Neural cell (in vitro differentiated cells): ENCODE measurements around the gene WDR7. TPM values are rescaled to one million over a fixed set of nuclear protein-coding genes. Genes with fewer than 3 reads are reported as not detected.

Experiments
- H2AFZ ChIP-seq: fragments of 200-600, 300-800 bp; sonication (generic), shearing (Covaris generic); 2 replicates; pipeline ENCODE4 v1.6.0; 2014; ENCODE audit warnings: low read depth, mild to moderate bottlenecking, antibody characterized with exemption, low read length, moderate library complexity
- H3F3A ChIP-seq: fragments of 200-600 bp; shearing (Covaris generic); 2 replicates; pipeline ENCODE4 v1.6.1; 2016; ENCODE audit warnings: mild to moderate bottlenecking, moderate library complexity, mixed read lengths, antibody characterized with exemption, low read length; ENCODE audit not compliant: insufficient read depth, poor library complexity, severe bottlenecking
- H3K27ac ChIP-seq: fragments of 200-600, 300-800 bp; sonication (generic), shearing (Covaris generic); 2 replicates; pipeline ENCODE4 v1.5.1; 2014; ENCODE audit warnings: mild to moderate bottlenecking, low read length, moderate library complexity
- H3K27me3 ChIP-seq: fragments of 300-800, 200-600 bp; sonication (generic), shearing (Covaris generic); 2 replicates; pipeline ENCODE4 v1.6.0; 2014; ENCODE audit warnings: mild to moderate bottlenecking, low read depth, low read length, moderate library complexity; ENCODE audit not compliant: insufficient read depth
- H3K36me3 ChIP-seq: fragments of 300-800, 200-600 bp; sonication (generic), shearing (Covaris generic); 2 replicates; pipeline ENCODE4 v1.5.1; 2014; ENCODE audit warnings: mild to moderate bottlenecking, antibody characterized with exemption, low read length, moderate library complexity; ENCODE audit not compliant: insufficient read depth
- H3K4me2 ChIP-seq: fragments of 300-800, 200-600 bp; sonication (generic), shearing (Covaris generic); 2 replicates; pipeline ENCODE4 v1.6.0; 2014; ENCODE audit warnings: mild to moderate bottlenecking, low read length
- H3K4me3 ChIP-seq: fragments of 300-800, 200-600 bp; sonication (generic), shearing (Covaris generic); 2 replicates; pipeline ENCODE4 v1.5.1; 2014; ENCODE audit warnings: mild to moderate bottlenecking, low read length, moderate library complexity
- H3K79me2 ChIP-seq: fragments of 200-600 bp; shearing (Covaris generic); replicated peaks from 2 replicates; pipeline ENCODE4 v1.6.0; 2014; ENCODE audit warnings: mild to moderate bottlenecking, low read length, moderate library complexity; ENCODE audit not compliant: insufficient read depth
- H3K9ac ChIP-seq: fragments of 300-800, 200-600 bp; sonication (generic), shearing (Covaris generic); 2 replicates; pipeline ENCODE4 v1.6.1; 2016; ENCODE audit warnings: mild to moderate bottlenecking, low read length, mixed read lengths
- H3K9me2 ChIP-seq: fragments of 200-600 bp; shearing (Covaris generic); 2 replicates; pipeline ENCODE4 v1.6.1; 2016; ENCODE audit warnings: mild to moderate bottlenecking, low read length, mixed read lengths; ENCODE audit not compliant: insufficient read depth
- H3K9me3 ChIP-seq: fragments of 200-600, 300-800 bp; sonication (generic), shearing (Covaris generic); 2 replicates; pipeline ENCODE4 v1.6.1; 2016; ENCODE audit warnings: mild to moderate bottlenecking, mixed run types, low read length, moderate library complexity, mixed read lengths
- H4K20me1 ChIP-seq: fragments of 200-600 bp; shearing (Covaris generic); 2 replicates; pipeline ENCODE4 v1.6.1; 2016; ENCODE audit warnings: mild to moderate bottlenecking, mixed run types; ENCODE audit not compliant: insufficient read depth
- CTCF ChIP-seq: fragments of 450-650 bp; IDR thresholded peaks from 2 replicates; pipeline ENCODE4 v1.5.1; 2014; ENCODE audit warnings: antibody characterized with exemption, mild to moderate bottlenecking, moderate library complexity; ENCODE audit not compliant: poor library complexity, severe bottlenecking
- EP300 ChIP-seq: fragments of 450-650 bp; conservative IDR thresholded peaks from 2 replicates; pipeline ENCODE4 v1.6.1; 2014; ENCODE audit warnings: antibody characterized with exemption, mild to moderate bottlenecking, moderate library complexity; ENCODE audit not compliant: poor library complexity, severe bottlenecking
- EZH2 ChIP-seq: fragments of 200-600, 300-800 bp; shearing (Covaris generic), sonication (generic); IDR thresholded peaks from 2 replicates; pipeline ENCODE4 v1.6.1; 2014; ENCODE audit warnings: antibody characterized with exemption, low read length, borderline replicate concordance, mild to moderate bottlenecking; ENCODE audit not compliant: insufficient read depth, poor library complexity, severe bottlenecking
- MXI1 ChIP-seq: fragments of 450-650 bp; conservative IDR thresholded peaks from 2 replicates; pipeline ENCODE4 v1.6.1; 2014; ENCODE audit warnings: antibody characterized with exemption, mild to moderate bottlenecking; ENCODE audit not compliant: poor library complexity, severe bottlenecking
- POLR2AphosphoS5 ChIP-seq: IDR thresholded peaks from 2 replicates; pipeline ENCODE4 v1.6.1; 2012
- RAD21 ChIP-seq: fragments of 450-650 bp; conservative IDR thresholded peaks from 2 replicates; pipeline ENCODE4 v1.6.1; 2014; ENCODE audit warnings: antibody characterized with exemption, mild to moderate bottlenecking, moderate library complexity
- REST ChIP-seq: IDR thresholded peaks from 2 replicates; pipeline ENCODE4 v1.6.1; 2012; ENCODE audit warnings: borderline replicate concordance
- SMC3 ChIP-seq: fragments of 450-650 bp; conservative IDR thresholded peaks from 2 replicates; pipeline ENCODE4 v1.6.1; 2014; ENCODE audit warnings: antibody characterized with exemption, mild to moderate bottlenecking, moderate library complexity; ENCODE audit not compliant: poor library complexity
- TAF1 ChIP-seq: IDR thresholded peaks from 2 replicates; pipeline ENCODE4 v1.6.1; 2012; ENCODE audit warnings: low read depth
- polyA plus RNA-seq: library from polyadenylated mRNA; depleted of rRNA; stranded (reverse); fragments of >200 nt; gene quantifications from 2 replicates; pipeline ENCODE4 v1.2.3, GENCODE V29; 2014

Gene WDR7
- polyA plus RNA-seq, 1 donor from 2014 or later: 15.1 TPM

GRCh38 chr18:56660655-56661054, 9.5 kb downstream of the WDR7 start:
- no peak overlapping the region for H3K9ac ChIP-seq
- TF ChIP-seq POLR2AphosphoS5 (no peak), RAD21 (no peak), TAF1 (no peak), REST (no peak), MXI1 (no peak), EP300 (no peak), SMC3 (no peak), EZH2 (no peak), CTCF (no peak)
- no peak overlapping the region for H3K4me3 ChIP-seq
- H3F3A ChIP-seq: no peaks in the 10 kb centered on the region
- H3K36me3 ChIP-seq: no peaks in the 10 kb centered on the region
- no peaks in the 10 kb centered on the region for H3K9me3 ChIP-seq
- no peak overlapping the region for H3K27ac ChIP-seq
- peaks cover 16% of the 10 kb centered on the region for H3K79me2 ChIP-seq
- H2AFZ ChIP-seq: no peak overlapping the region
- no peaks in the 10 kb centered on the region for H3K27me3 ChIP-seq
- no peaks in the 10 kb centered on the region for H4K20me1 ChIP-seq
- no peak overlapping the region for H3K4me2 ChIP-seq
- H3K9me2 ChIP-seq: no peaks in the 10 kb centered on the region

GRCh38 chr18:56661360-56662062, 10.4 kb downstream of the WDR7 start:
- no peak for TF ChIP-seq POLR2AphosphoS5
- no peak for TF ChIP-seq RAD21
- no peak for TF ChIP-seq EP300
- TF ChIP-seq CTCF: no peak
- no peak for TF ChIP-seq MXI1
- TF ChIP-seq TAF1: no peak
- no peak for TF ChIP-seq REST
- H3K9ac ChIP-seq: no peak overlapping the region
- H3K4me2 ChIP-seq: no peak overlapping the region
- H4K20me1 ChIP-seq: no peaks in the 10 kb centered on the region
- H3K27ac ChIP-seq: no peak overlapping the region
- H3K36me3 ChIP-seq: no peaks in the 10 kb centered on the region
- H2AFZ ChIP-seq: no peak overlapping the region
- no peaks in the 10 kb centered on the region for H3F3A ChIP-seq
- H3K9me2 ChIP-seq: no peaks in the 10 kb centered on the region
- no peaks in the 10 kb centered on the region for H3K9me3 ChIP-seq
- H3K4me3 ChIP-seq: no peak overlapping the region
- H3K79me2 ChIP-seq: peaks cover 11% of the 10 kb centered on the region
- no peaks in the 10 kb centered on the region for H3K27me3 ChIP-seq
